Dendritic cell treated with granulocyte-macrophage colony-stimulating factor and Interleukin-4, amounts not matched to agents 40 ng/mL and 50 ng/mL, for 4 days (primary cell): ENCODE results near the gene NDUFA5.

Source experiments
- H3K27ac Mint-ChIP-seq: one replicate; pipeline ENCODE4 v1.8.0; 2022; ENCODE audit warnings: mild to moderate bottlenecking, mixed read lengths
- H3K27me3 Mint-ChIP-seq: one replicate; pipeline ENCODE4 v1.8.0; 2022; ENCODE audit warnings: mild to moderate bottlenecking, mixed read lengths
- H3K36me3 Mint-ChIP-seq: one replicate; pipeline ENCODE4 v1.8.0; 2022; ENCODE audit warnings: low read depth, mixed read lengths
- H3K4me1 Mint-ChIP-seq: one replicate; pipeline ENCODE4 v1.8.0; 2022; ENCODE audit warnings: low read depth, mixed read lengths
- H3K4me3 Mint-ChIP-seq: one replicate; pipeline ENCODE4 v1.8.0; 2022; ENCODE audit warnings: mild to moderate bottlenecking, moderate library complexity, mixed read lengths
- H3K9me3 Mint-ChIP-seq: one replicate; pipeline ENCODE4 v1.8.0; 2022; ENCODE audit warnings: mixed read lengths
- intact Hi-C: fragments of 100-400 bp; cut with micrococcal nuclease; formaldehyde crosslinking; loops from one replicate; pipeline ENCODE4 v1.15.0; 2022

The NDUFA5 gene

DNA sequence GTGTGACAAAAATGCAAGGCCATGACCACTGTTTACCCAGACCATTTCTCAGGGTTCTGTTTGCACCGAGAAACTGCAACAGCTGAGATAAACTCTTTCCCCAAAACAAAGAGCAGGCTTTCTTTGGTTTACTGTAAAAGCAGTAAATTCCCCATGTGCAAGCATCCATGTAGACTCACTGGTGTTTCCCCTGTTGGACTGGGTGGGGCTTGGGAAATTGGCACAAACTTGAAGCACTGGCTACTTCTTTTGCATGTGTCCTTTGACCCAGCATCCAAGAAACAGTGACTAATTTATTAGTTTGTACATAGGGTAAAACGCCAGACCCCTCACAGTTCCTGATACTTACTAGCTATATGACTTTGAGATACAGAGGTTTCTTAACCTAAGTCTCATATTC is 35.6 kb downstream of the NDUFA5 start:
- no peaks in the 10 kb centered on the region for H3K4me1 Mint-ChIP-seq
- peaks cover 3% of the 10 kb centered on the region for H3K27me3 Mint-ChIP-seq
- H3K4me3 Mint-ChIP-seq = no peak overlapping the region
- intact Hi-C loops = no loop called here
- H3K9me3 Mint-ChIP-seq = no peaks in the 10 kb centered on the region
- no peaks in the 10 kb centered on the region for H3K36me3 Mint-ChIP-seq
- H3K27ac Mint-ChIP-seq = no peak overlapping the region

DNA sequence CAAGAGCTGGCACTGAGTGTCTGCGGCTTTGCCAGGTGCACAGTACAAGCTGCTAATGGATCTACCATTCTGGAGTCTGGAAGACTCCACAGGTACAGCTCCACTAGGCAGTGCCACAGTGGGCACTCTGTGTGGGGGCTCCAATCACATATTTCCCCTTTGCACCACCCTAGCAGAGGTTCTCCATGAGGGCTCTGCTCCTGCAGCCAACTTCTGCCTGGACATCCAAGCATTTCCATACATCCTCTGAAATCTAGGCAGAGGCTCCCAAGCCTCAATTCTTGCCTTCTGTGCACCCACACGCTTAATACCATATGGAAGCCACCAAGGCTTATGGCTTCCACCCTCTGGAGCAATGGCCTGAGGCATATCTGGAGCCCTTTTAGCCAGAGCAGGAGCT is 52.4 kb downstream of the NDUFA5 start:
- no peak overlapping the region for H3K4me3 Mint-ChIP-seq
- no peak overlapping the region for H3K27ac Mint-ChIP-seq
- H3K36me3 Mint-ChIP-seq = no peaks in the 10 kb centered on the region
- intact Hi-C loops = no loop called here
- peaks cover 1% of the 10 kb centered on the region for H3K27me3 Mint-ChIP-seq
- H3K4me1 Mint-ChIP-seq = no peaks in the 10 kb centered on the region
- H3K9me3 Mint-ChIP-seq = peaks cover 13% of the 10 kb centered on the region

DNA sequence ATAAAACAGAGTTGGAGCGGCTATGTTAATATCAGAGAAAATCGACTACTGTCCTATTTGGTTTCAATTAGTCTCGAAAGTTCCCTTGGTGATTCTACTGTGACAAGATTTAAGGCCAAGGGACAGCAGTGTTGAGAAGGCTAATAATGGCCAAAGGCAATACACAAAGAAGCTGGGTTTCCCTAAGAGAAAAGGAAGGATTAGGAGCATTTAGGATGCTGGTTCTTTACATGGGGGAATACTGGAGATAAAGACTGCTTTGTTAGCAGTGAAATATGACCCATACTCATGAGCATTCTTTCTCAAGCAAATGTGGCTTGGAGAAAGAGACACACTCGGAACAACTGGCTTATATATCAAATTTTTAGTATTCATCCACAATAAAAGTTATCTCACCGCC is 55.4 kb downstream of the NDUFA5 start:
- Mint-ChIP-seq H3K36me3 (no peaks in the 10 kb centered on the region), H3K27ac (no peak overlapping the region), H3K27me3 (peaks cover 3% of the 10 kb centered on the region), H3K4me3 (no peak overlapping the region), H3K9me3 (peaks cover 13% of the 10 kb centered on the region), H3K4me1 (no peaks in the 10 kb centered on the region)
- intact Hi-C loops = no loop called here

DNA sequence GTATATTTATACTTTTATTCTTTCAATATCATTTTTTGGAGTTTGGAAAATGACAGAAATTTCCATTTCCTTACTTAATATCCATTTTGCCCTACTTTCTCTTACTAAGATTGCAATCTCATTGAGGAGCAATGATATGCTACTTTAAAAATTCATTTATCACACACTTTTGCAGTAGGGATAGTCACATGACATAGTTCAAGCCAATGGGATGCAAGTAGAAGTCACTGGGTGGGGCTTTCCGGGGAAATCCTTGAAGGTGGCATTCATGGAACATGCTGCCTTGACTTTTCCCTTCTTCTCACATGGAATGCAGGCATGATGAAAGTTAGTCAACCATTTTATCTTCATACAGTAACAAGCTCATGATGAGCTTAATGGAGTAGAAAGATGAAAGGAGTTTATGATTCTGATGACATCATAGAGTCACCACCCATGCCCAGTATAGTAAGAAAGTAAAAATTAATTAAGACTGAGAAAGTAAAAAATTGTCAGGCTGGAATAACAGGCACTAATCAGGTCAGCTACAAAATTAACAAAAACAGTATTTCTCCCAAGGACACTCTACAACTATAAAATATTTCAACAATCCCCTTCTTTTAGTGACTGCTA is 56.6 kb downstream of the NDUFA5 start:
- no peak overlapping the region for H3K27ac Mint-ChIP-seq
- H3K4me1 Mint-ChIP-seq = no peaks in the 10 kb centered on the region
- peaks cover 5% of the 10 kb centered on the region for H3K9me3 Mint-ChIP-seq
- H3K36me3 Mint-ChIP-seq = no peaks in the 10 kb centered on the region
- no peak overlapping the region for H3K4me3 Mint-ChIP-seq
- intact Hi-C loops = no loop called here
- H3K27me3 Mint-ChIP-seq = peaks cover 6% of the 10 kb centered on the region

DNA sequence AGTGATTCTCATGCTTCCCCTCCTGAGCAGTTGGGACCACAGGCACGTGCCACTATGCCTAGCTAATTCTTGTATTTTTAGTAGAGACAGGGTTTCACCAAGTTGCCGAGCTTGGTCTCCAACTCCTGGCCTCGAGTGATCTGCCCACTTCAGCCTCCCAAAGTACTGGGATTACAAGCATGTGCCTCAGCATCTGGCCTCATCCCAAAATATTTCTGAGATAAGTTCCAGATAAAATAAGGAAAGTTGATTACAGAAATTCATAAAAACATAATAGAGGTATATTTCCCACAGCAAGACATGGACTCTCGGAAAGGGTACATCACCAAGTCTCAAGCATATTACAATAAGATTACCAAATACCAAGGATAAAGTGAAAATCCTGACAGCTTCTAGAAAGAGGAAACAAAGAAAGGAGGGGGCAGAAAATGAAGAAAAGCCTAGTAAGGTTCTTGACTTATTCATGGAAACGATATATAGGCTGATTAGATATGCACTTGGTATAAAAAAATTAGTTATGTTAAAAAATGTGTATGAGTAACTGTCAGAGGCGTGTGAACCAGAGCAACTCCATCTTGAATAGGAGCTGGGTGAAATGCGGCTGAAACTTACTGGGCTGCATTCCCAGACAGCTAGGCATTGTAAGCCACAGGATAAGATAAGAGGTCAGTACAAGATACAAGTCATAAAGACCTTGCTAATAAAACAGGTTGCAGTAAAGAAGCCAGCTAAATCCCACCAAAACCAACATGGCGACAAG is 58.2 kb downstream of the NDUFA5 start:
- no peaks in the 10 kb centered on the region for H3K4me1 Mint-ChIP-seq
- no peak overlapping the region for H3K4me3 Mint-ChIP-seq
- intact Hi-C loops = loop anchor here (10.0 kb wide), 1 partner anchor 185 kb away; no protein-coding TSS in a partner anchor
- H3K27me3 Mint-ChIP-seq = peaks cover 6% of the 10 kb centered on the region
- no peaks in the 10 kb centered on the region for H3K36me3 Mint-ChIP-seq
- H3K9me3 Mint-ChIP-seq = no peaks in the 10 kb centered on the region
- H3K27ac Mint-ChIP-seq = no peak overlapping the region

DNA sequence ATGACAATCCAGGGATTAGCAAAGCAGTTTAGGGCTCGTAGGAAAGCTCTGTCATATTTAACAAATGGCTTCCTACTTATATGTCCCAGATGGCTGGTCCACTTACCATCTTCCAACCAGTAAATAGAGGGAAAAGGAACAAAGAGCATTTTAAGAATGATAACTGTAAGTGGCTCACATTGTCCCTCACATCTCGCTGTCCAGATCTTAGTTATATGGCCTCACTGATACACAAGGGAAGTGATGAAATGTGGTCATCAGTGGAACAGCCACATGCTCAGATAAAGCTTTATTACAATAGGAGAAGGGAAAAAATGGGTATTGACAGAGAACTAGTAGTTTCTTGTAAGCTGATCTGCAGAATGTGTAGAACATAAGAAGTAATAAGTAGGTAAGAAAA is 59.0 kb downstream of the NDUFA5 start:
- intact Hi-C loops = loop anchor here (10.0 kb wide), 1 partner anchor 186 kb away; no protein-coding TSS in a partner anchor
- Mint-ChIP-seq H3K27ac (no peak overlapping the region), H3K9me3 (no peaks in the 10 kb centered on the region), H3K36me3 (no peaks in the 10 kb centered on the region), H3K27me3 (peaks cover 6% of the 10 kb centered on the region), H3K4me3 (no peak overlapping the region), H3K4me1 (no peaks in the 10 kb centered on the region)

DNA sequence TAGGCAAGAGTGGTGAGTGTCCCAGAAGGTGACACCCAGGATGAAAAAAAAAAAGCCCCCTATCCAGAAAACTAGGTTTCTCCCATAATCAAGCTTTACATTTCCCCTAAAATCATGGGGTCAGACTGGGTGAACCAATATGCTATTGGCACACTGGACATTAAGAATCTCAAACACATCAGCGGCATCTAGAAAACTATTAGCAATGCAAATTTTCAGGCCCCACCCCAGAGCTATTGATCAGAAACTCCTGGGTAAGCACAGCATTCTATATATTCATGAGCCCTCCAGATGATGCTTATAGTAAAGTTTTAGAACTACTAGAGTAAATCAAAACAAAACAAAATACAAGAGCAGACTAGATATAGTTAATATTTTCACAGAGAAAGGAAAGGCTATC is 59.6 kb downstream of the NDUFA5 start:
- no peaks in the 10 kb centered on the region for H3K4me1 Mint-ChIP-seq
- H3K27ac Mint-ChIP-seq = no peak overlapping the region
- H3K9me3 Mint-ChIP-seq = no peaks in the 10 kb centered on the region
- peaks cover 6% of the 10 kb centered on the region for H3K27me3 Mint-ChIP-seq
- intact Hi-C loops = loop anchor here (10.0 kb wide), 1 partner anchor 187 kb away; no protein-coding TSS in a partner anchor
- no peaks in the 10 kb centered on the region for H3K36me3 Mint-ChIP-seq
- no peak overlapping the region for H3K4me3 Mint-ChIP-seq

DNA sequence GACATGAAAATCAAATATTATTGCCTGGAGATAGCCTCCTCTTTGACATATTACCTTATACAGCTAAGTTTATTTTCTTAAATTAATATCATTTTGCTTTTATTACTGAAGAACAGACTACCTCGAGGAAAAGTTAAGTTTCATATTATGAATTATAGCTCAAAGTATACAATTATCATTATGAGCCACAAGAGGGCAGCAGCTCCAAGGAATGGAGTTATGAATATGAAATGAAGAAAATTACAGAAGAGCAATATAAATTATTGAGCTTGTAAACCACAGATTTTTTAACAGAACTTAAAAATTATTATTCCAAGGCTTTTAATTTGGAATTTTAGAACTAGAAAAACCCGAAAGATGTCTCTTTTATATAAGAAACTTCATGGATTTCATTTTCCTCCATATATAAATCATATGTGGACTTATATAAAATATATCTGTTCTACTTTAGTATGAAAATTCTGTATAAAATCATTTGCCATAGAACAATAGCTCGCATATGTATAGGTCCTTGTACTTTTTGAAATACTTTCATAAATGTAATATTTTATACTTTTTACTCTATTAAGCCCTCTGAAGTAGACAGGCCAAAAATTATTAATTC is 63.3 kb downstream of the NDUFA5 start:
- intact Hi-C loops = loop anchor here (1.0 to 10.0 kb wide), 3 partner anchors 42 to 378 kb away; no protein-coding TSS in a partner anchor
- H3K27me3 Mint-ChIP-seq = peaks cover 5% of the 10 kb centered on the region

DNA sequence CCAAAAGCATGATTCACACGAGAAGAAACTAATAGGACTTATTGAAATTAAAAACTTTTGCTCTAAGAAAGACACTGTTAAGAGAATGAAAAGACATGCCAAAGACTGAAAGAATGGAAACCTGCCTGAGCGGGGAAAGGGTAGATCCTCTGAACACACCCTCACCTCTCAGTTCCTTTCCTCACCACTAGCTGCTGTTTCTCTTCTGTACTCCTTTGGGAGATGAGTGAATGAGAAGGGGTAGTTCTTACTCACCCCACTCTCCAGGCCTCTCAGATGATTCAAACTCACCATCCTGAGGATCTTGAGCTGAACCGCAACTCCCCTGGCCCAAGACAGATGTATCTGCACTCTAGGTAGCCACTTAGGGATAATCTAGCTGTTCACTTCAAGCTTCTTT is 65.1 kb downstream of the NDUFA5 start:
- intact Hi-C loops = loop anchor here (5.0 to 10.0 kb wide), 2 partner anchors 192 to 380 kb away; no protein-coding TSS in a partner anchor
- Mint-ChIP-seq H3K27me3 (peaks cover 3% of the 10 kb centered on the region), H3K4me1 (no peaks in the 10 kb centered on the region), H3K9me3 (no peaks in the 10 kb centered on the region), H3K27ac (no peak overlapping the region), H3K4me3 (no peak overlapping the region), H3K36me3 (no peaks in the 10 kb centered on the region)

More for the DNA sequence above, 63.3 kb downstream of the NDUFA5 start:
- no peaks in the 10 kb centered on the region for H3K4me1 Mint-ChIP-seq
- H3K27ac Mint-ChIP-seq = no peak overlapping the region
- H3K9me3 Mint-ChIP-seq = no peaks in the 10 kb centered on the region
- no peak overlapping the region for H3K4me3 Mint-ChIP-seq
- no peaks in the 10 kb centered on the region for H3K36me3 Mint-ChIP-seq
